Uterus (tissue), 2 donors: ENCODE results near the gene SLC39A3.

Experiments used
- CTCF ChIP-seq, 4 experiments: fragments of 200-600 bp in 2 of 4; fragments of 450-650 bp in 2 of 4; sonication (generic) in 2 of 4; IDR thresholded peaks; one replicate each; pipeline ENCODE4 v1.5.1; 2016 to 2019; ENCODE audit warnings: antibody characterized with exemption in 4 of 4, mild to moderate bottlenecking in 2 of 4, moderate library complexity in 1 of 4
- POLR2A ChIP-seq, 2 donors: fragments of 450-650 bp; IDR thresholded peaks; one replicate each; pipeline ENCODE4 v1.6.1; 2016; ENCODE audit warnings: antibody characterized with exemption in 2 of 2, mild to moderate bottlenecking in 1 of 2, moderate library complexity in 1 of 2

- TF ChIP-seq CTCF (IDR thresholded peaks at IDR 0.05) (peak; percentile 26 to 66 (median 54)), POLR2A (IDR thresholded peaks at IDR 0.05) (peak; percentile 85 to 92)
Measured at GRCh38 chr19:2782936-2783780, 43.3 kb upstream of the SLC39A3 start, which contains the start of gene SGTA.
